GM12892 (cell line): ENCODE results near the gene OSBP.

Experiments used
- POLR2A ChIP-seq: IDR thresholded peaks from 2 replicates; pipeline ENCODE4 v1.6.1; 2011; ENCODE audit warnings: low read depth, low read length, control low read depth
- POLR2AphosphoS5 ChIP-seq: IDR thresholded peaks from 2 replicates; pipeline ENCODE4 v1.6.1; 2011; ENCODE audit warnings: low read depth, low read length, control low read depth
- TAF1 ChIP-seq: IDR thresholded peaks from 2 replicates; pipeline ENCODE4 v1.6.1; 2011; ENCODE audit warnings: low read depth, mild to moderate bottlenecking, control low read depth, low read length, borderline replicate concordance

DNA sequence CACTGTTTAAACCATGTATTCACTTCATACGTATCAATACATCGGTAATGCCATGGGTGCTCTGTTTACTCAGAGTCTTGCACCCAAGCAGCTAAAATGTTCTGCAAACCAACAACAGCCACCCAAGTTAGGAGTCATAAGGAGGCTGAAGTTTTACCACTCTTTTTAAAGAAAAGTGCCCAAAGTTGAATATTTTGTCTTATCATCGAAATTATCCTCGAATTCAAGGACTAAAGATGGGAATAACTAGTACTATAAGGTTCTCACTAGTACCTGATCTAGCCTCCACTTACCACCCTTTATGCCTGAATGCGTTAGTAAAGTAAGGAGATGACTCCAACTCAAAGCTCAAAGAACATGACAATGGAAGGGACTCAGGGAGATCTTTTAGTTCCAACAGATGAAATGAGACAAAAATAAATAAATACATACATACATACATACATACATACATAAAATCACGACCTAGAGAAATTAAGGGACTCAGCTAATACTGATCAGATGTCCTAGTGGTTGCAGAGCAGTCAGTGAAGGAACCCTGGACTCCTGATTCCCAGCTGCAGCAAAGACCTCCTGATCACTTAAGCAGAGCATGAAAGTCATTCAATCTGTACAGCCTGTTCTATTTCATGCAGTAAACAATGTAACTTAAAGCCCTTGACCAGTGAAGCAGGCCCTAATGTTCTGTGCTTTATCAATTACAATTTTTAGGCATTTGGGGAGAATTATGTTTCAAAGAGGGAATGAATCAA lies 7.7 kb downstream of the OSBP start:
- no peak for TF ChIP-seq POLR2A
- no peak for TF ChIP-seq POLR2AphosphoS5
- TF ChIP-seq TAF1, result no peak
